Mammary epithelial cell (primary cell): ENCODE measurements around the gene DUSP19.

Experiments used
- CTCF ChIP-seq, 2 donors: IDR thresholded peaks in 1 of 2; conservative IDR thresholded peaks in 1 of 2; 2 replicates each; pipeline ENCODE4 v1.5.1; 2011 to 2012; ENCODE audit warnings: inconsistent platforms in 2 of 2, low read length in 2 of 2, mild to moderate bottlenecking in 2 of 2, control low read depth in 1 of 2, low read depth in 1 of 2; ENCODE audit not compliant: insufficient read depth in 1 of 2; ENCODE audit errors: extremely low read depth in 1 of 2
- EZH2 ChIP-seq: IDR thresholded peaks from 2 replicates; pipeline ENCODE4 v1.6.1; 2012; ENCODE audit warnings: low read length, inconsistent platforms, borderline replicate concordance

- no peak for TF ChIP-seq CTCF (conservative IDR thresholded peaks at IDR 0.05 in 1 of 2, IDR thresholded peaks at IDR 0.05 in 1 of 2; ENCODE audit: extremely low read depth in 1 of 2, insufficient read depth in 1 of 2, low read depth in 1 of 2, low read length in 2 of 2)
- no peak for TF ChIP-seq EZH2
Observed at GRCh38 chr2:183148955-183149354, 70.4 kb downstream of the DUSP19 start.
